Heart right ventricle (tissue), 16 donors: ENCODE measurements around the gene PTPRN2. TPM values are rescaled to one million over a fixed set of nuclear protein-coding genes. Genes with fewer than 3 reads are reported as not detected.

Source experiments
- ATAC-seq, 8 donors: fragments of 200-7000 bp; cut with Tn5 transposase; one replicate each; pipeline ENCODE4 v1.9.1; 2020; ENCODE audit warnings: mild to moderate bottlenecking in 8 of 8, moderate library complexity in 8 of 8, moderate number of reproducible peaks in 1 of 8
- DNase-seq, 2 donors: peaks; one replicate each; pipeline ENCODE4 v3.0.0-alpha.2; 2020
- H3K27ac ChIP-seq, 10 donors: fragments of 200-600 bp; sonication (generic) in 2 of 10; one replicate each; pipeline versions ENCODE4 v1.5.0 to v1.8.0; 2020 to 2022; ENCODE audit warnings: mild to moderate bottlenecking in 3 of 10
- H3K27me3 ChIP-seq, 7 donors: fragments of 200-600 bp; one replicate each; pipeline ENCODE4 v1.8.0; 2021 to 2022; ENCODE audit warnings: mild to moderate bottlenecking in 2 of 7
- H3K36me3 ChIP-seq, 9 donors: fragments of 200-600 bp; sonication (generic) in 1 of 9; one replicate each; pipeline versions ENCODE4 v1.5.0 to v1.8.0; 2020 to 2022; ENCODE audit warnings: mild to moderate bottlenecking in 2 of 9
- H3K4me1 ChIP-seq, 9 donors: fragments of 200-600 bp; sonication (generic) in 1 of 9; one replicate each; pipeline versions ENCODE4 v1.5.0 to v1.8.0; 2020 to 2022; ENCODE audit warnings: mild to moderate bottlenecking in 4 of 9
- H3K4me3 ChIP-seq, 10 donors: fragments of 200-600 bp; sonication (generic) in 2 of 10; one replicate each; pipeline versions ENCODE4 v1.5.0 to v1.8.0; 2020 to 2022; ENCODE audit warnings: mild to moderate bottlenecking in 7 of 10, moderate library complexity in 2 of 10
- H3K9me3 ChIP-seq, 11 donors: fragments of 200-600 bp in 10 of 11; sonication (generic) in 2 of 11; one replicate each; pipeline versions ENCODE4 v1.5.0 to v1.8.0; 2013 to 2022; ENCODE audit warnings: mild to moderate bottlenecking in 2 of 11, control low read depth in 1 of 11, moderate library complexity in 1 of 11
- CTCF ChIP-seq, 9 donors: fragments of 200-600 bp; sonication (generic) in 2 of 9; IDR thresholded peaks; one replicate each; pipeline versions ENCODE4 v1.5.0 to v1.8.0; 2021 to 2022; ENCODE audit warnings: antibody characterized with exemption in 9 of 9, mild to moderate bottlenecking in 5 of 9, moderate library complexity in 1 of 9
- WGBS, 2 donors: extraction: QIAGEN DNeasy Blood & Tissue Kit; methylation state at CpG; one replicate each; pipeline ENCODE4 v1.1.7; 2013; ENCODE audit warnings: inconsistent platforms in 1 of 2; 5-methylcytosine and 5-hydroxymethylcytosine counted together
- intact Hi-C, 10 donors: fragments of 100-400 bp; cut with DNase I; formaldehyde crosslinking; loops; one replicate each; pipeline versions ENCODE4 v1.11.1 to v1.14.2; 2022
- polyA plus RNA-seq, 2 donors: library from polyadenylated mRNA; stranded (reverse); fragments of 200-250 nt; gene quantifications; one replicate each; pipeline ENCODE4 v1.2.3, GENCODE V29; 2013
- total RNA-seq, 10 donors: library from RNA; stranded (reverse); fragmentation: NEBNext Ultra II Directional in 3 of 10; extraction: Animal tissue kit (Norgen Biotek cat#: 25700) in 3 of 10; gene quantifications; one replicate each; pipeline versions ENCODE4 v1.2.1 to v1.2.4, GENCODE V29; 2021 to 2023
- donor health status: Arrhythmogenic right ventricular cardiomyopathy.
- donor health status: ischemic (EF 13 %, LVEDD 7.1; RV severe dilation, severe dysfunction).
- donor health status: healthy with polysubstance abuse.
- donor health status: DM: no; HTN: yes; CAD: no.
- donor health status: DM: no; HTN: no; CAD: no.
- donor health status: ischemic (EF 25% LVEDD 6.9; RV normal size, moderate dysfunction).
- donor health status: ischemic (EF 25% LVEDD 5.7; RV mildly dilated, moderate dysfunction).
- donor health status: healthy.
- donor health status: DM: yes; HTN: yes; CAD: no.
- donor health status: Ischemic cardiomyopathy.
- donor health status: ischemic (EF 35%, LVEDD 5.7; RV mildly dilated, moderate dysfunction).
- donor health status: nonischemic (EF 11% LVEDD 7.7; RV severe dilation, severe dysfunction).
- donor health status: DM: yes; HTN: yes; CAD: no.
- donor health status: PGD.
- donor health status: ischemic (EF 29% LVEDD 5.4; RV normal size, mild dysfunction).
- donor health status: nonischemic (EF 23%, LVEDD 6.1; RV moderate dilation, normal function).

The PTPRN2 gene
- total and polyA plus RNA-seq, 12 donors = 0.82 to 1.8 (median 1.3) TPM

DNA sequence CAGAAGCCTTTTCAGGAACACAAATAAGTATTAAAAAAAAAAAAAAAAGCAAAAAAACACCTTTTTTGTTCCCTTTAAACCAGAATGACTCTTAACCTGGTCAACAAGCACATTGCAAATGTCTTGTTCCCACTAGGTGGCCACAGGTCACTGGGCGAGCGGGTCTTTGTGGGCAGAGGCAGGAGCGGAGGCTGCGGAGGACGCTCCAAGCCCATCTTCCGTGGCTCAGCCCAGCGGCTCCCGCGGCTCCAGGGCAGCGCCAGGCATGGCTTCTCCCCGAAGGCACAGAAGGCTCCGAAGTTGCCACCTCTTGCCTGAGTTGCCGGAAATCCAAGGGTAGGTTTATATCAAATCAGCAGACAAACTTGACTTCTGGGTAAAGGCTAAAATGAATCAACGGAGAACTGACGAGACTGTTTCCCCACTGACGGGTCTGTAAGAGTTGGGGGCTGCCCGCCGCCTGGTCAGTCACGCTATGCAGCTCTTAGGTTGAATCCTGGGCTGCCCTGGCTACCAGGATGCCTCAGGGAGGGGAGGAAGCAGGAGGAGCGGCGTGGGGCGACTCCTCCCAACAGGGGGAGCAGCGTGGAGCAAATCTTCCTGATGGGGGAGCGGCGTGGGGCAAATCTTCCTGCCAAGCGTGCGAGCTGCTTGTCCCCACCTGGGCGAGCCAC, 144.5 kb downstream of the PTPRN2 start:
- Histone ChIP-seq H3K4me1 (no peaks in the 10 kb centered on the region), H3K36me3 (no peaks in the 10 kb centered on the region), H3K27me3 (peaks cover 0 to 35% (median 11%) of the 10 kb centered on the region in 7 donors), H3K9me3 (no peaks in the 10 kb centered on the region), H3K27ac (no peak overlapping the region), H3K4me3 (no peak overlapping the region)
- ATAC-seq (no peak), DNase-seq (no peak)
- 74 to 78% methylated on average over 28 of the region's 28 CpGs for WGBS, 2 donors
- intact Hi-C loops = no loop called here
- no peak for TF ChIP-seq CTCF (IDR thresholded peaks at IDR 0.05)

- Histone ChIP-seq H3K27ac (no peak overlapping the region), H3K27me3 (peaks cover 0 to 42% (median 18%) of the 10 kb centered on the region in 7 donors), H3K9me3 (no peaks in the 10 kb centered on the region), H3K4me3 (no peak overlapping the region), H3K36me3 (no peaks in the 10 kb centered on the region), H3K4me1 (no peaks in the 10 kb centered on the region)
- TF ChIP-seq CTCF (IDR thresholded peaks at IDR 0.05) = no peak
- 60 to 76% methylated on average over 4 of the region's 4 CpGs for WGBS, 2 donors
- ATAC-seq = no peak
- DNase-seq = no peak
- intact Hi-C loops = no loop called here
Observed at GRCh38 chr7:158442260-158442659, 145.4 kb downstream of the PTPRN2 start.

DNA sequence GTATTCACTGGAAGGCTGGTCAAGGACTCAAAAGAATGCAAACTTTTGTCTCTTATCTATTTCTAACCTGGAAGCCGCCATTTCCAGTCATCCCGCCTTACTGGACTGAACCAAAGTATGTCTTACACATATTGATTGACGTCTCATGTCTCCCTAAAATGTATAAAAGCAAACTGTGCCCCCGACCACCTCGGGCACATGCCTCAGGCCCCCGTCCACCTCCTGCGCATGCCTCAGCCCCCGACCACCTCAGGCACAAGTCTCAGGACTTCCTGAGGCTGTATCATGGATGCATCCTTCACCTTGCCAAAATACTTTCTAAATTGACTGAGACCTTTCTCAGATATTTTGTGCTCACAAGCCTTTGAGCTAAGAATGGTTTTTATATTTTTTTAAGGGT, 148.6 kb downstream of the PTPRN2 start:
- H3K9me3 ChIP-seq = peaks cover 0 to 2% (median 0%) of the 10 kb centered on the region in 11 donors
- no peak for DNase-seq
- H3K4me3 ChIP-seq = no peak overlapping the region
- no peaks in the 10 kb centered on the region for H3K36me3 ChIP-seq
- intact Hi-C loops = no loop called here
- H3K27me3 ChIP-seq = peaks cover 0 to 54% (median 33%) of the 10 kb centered on the region in 7 donors
- TF ChIP-seq CTCF (IDR thresholded peaks at IDR 0.05) = no peak
- no peak overlapping the region for H3K27ac ChIP-seq
- no peak for ATAC-seq
- no peaks in the 10 kb centered on the region for H3K4me1 ChIP-seq
- 64 to 71% methylated on average over 8 of the region's 8 CpGs for WGBS, 2 donors

DNA sequence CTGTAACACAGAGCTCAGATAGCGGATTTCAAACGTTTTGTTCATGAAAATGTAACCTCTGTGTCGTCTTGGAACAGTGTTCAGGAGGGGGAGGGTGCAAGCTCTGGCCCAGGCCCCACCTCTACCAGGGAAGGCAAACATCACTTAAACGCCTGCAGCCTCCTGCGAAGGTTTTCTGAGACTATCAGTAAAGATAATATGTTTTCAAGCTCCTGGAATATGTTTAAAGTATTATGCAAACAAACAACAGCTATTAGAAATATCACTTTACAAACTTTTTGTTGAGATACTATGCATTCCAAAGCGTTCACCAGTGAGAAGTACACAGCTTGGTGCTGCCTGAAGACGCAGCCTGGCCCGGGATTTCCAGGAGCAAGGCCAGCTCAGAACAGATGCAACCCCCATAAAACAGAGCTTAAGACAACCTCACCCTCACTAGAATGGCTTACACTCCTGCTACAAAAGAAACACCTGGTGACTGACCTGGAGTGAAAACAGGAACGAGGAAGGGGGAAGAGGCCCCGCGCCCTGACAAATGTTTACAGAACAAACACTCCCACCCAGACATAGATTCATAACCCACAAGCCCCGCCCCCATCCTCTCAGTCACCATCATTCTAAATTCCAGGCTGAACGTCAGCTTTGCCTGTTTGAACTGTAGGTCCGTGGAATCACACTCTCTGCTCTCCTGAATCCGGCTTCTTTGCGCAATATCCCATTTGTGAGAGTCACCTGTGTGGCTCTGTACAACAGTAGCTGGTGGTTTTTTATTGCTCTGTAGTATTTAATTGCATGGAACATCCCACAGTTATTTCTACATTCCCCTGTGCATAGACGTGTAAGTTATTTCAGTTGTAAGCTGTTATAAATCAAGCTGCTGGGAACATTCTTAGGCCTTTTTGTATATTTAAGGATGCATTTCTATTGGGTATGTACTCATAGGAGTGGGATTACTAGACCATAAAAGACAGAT, 155.0 kb downstream of the PTPRN2 start:
- peaks cover 0 to 2% (median 0%) of the 10 kb centered on the region in 11 donors for H3K9me3 ChIP-seq
- DNase-seq = no peak
- WGBS, 2 donors = 44 to 48% methylated on average over 17 of the region's 17 CpGs
- H3K4me3 ChIP-seq = no peak overlapping the region
- peaks cover 0 to 39% (median 25%) of the 10 kb centered on the region in 7 donors for H3K27me3 ChIP-seq
- peaks cover 0 to 4% (median 0%) of the 10 kb centered on the region in 9 donors for H3K4me1 ChIP-seq
- intact Hi-C loops = no loop called here
- no peak for ATAC-seq
- no peaks in the 10 kb centered on the region for H3K36me3 ChIP-seq
- H3K27ac ChIP-seq = peak overlapping the region in 1 of 10 donors; percentile 12
- no peak for TF ChIP-seq CTCF (IDR thresholded peaks at IDR 0.05)
